NCI-H1048 (cell line): Measurements from ENCODE around the gene FRMD4A.
A peak's percentile ranks its signal among the peaks of the same experiment; 100 is the strongest.
"Not testable (repeated sequence)": the region's sequence is repeated elsewhere in the genome, so short reads cannot be mapped to it uniquely, and the experiment has no call there.

Source experiments
- DNase-seq: peaks from one replicate; lab custom pipeline; 2025; lab: John Stamatoyannopoulos, UW

Gene FRMD4A

DNA sequence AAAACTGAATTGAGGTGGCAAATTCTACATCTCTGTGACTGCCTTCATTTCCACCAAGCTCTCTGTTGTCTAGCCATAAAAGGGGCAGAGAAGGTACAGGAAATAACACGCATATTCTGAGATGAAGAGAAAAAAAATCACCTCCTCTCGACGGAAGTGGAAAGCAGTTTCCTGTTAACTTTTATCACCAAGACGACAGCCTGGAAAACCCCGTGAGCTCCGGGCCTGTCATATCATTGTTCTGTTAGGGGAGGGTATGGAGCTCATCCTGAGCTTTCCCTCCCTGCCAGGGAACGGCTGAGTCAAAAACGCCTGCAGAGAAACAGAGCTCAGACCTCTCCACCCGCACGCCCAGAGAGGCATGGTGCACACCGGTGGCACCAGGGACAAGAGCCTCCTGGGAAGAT is 543.7 kb downstream of the FRMD4A start:
- no peak for DNase-seq

DNA sequence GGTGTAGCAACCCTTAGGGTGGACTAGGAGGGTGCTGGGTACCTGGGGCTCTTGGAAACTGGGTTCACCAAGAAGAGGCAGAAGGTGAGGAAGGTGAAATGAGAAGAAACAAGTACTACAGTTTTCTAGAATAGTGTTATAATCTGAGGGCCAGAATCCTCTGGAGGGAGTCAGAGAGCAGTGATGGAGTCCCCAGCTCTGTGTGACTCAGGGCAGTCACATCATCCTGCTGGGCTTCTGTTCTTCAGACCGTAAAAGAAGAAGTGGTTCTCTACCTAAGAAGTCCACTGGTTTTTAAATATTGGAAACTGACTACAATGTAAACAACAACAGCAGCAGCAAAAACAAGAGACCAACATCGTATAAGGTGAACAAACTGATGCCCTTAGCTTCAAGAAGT is 546.7 kb downstream of the FRMD4A start:
- no peak for DNase-seq

DNA sequence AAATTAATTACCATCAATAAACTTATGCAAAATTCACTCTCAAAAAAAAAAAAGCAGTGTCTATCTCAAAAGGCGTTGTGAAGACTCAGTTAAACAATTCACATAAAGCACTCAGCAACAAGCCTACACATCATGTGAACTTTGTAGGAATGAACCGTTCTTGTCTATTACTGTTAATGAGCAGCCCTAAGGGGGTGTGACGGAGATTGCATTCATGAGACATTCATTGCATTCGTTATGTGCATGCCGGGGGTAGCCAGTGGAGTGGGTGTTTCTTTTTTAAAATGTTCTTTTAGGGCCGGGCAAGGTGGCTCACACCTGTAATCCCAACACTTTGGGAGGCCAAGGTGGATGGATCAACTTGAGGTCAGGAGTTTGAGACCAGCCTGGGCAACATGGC is 551.0 kb downstream of the FRMD4A start:
- DNase-seq, result no peak

DNA sequence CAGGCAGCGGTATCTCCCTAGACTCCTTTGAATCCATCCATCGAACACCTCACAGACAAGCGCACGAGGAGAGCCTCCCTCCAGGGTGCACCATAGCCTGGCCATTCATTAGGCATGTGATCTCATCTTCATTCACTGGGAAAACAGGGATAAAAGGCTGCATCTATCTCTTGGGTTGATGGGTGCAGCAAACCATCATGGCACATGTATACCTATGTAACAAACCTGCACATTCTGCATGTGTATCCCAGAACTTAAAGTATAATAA is 552.1 kb downstream of the FRMD4A start:
- not testable (repeated sequence) for DNase-seq

GRCh38 chr10:13776861-13777311 is 553.8 kb downstream of the FRMD4A start:
- no peak for DNase-seq

GRCh38 chr10:13775786-13776775 is 554.6 kb downstream of the FRMD4A start:
- no peak for DNase-seq

GRCh38 chr10:13774303-13774893 is 556.3 kb downstream of the FRMD4A start:
- no peak for DNase-seq

- DNase-seq, result no peak
These were observed 557.1 kb downstream of the FRMD4A start for GRCh38 chr10:13773496-13774170.

DNA sequence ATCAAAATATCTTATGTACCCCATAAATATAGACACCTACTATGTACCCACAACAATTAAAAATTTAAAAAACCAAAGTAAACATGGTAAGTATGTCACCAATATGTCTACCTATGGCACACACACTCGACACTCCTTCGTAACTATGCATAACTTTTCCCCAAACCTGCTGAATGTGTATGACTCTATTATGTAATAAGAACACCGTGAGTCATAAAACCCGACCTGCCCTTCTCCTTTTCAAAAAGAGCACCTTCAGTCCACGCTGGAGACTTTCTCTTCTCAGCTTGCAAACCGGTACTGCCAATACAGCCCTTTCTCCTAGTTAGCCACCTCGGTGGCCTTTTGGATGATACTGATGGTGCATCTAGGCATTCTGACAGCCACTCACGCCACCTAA is 557.7 kb downstream of the FRMD4A start:
- DNase-seq, result no peak

DNA sequence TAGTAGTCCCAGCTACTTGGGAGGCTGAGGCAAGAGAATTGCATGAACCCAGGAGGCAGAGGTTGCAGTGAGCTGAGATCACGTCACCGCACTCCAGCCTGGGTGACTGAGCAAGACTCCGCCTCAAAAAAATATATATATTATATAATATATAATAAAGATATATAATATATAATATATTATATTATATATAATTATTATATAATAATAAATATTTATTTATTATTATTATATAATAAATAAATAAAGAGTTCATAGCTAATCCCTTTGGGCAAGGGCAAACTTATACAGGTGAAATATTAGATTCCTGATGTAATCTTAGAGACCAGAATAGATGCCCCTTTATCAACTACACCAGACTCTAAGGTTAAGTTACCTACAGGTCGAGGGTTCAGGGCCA is 558.7 kb downstream of the FRMD4A start:
- DNase-seq, result no peak

GRCh38 chr10:13770760-13771493 is 559.8 kb downstream of the FRMD4A start:
- no peak for DNase-seq

DNA sequence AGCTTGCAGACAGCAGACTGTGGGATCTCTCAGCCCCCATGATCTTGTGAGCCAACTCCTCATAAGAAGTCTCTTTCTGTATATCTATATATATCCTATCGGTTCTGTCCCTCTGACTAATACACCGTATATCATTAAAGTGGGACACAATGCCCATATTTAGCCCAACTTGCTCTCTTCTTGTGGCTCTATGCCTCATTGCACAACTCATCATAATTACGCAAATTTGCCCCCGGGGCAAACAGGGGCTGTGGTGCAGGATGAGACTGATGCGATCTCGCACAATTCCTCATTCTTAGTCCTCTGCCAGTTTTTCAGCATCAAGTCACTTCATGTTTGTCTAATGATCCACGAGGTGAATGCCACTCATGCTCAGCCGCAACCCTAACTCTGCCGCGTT is 560.8 kb downstream of the FRMD4A start:
- DNase-seq, result peak; percentile 82

DNA sequence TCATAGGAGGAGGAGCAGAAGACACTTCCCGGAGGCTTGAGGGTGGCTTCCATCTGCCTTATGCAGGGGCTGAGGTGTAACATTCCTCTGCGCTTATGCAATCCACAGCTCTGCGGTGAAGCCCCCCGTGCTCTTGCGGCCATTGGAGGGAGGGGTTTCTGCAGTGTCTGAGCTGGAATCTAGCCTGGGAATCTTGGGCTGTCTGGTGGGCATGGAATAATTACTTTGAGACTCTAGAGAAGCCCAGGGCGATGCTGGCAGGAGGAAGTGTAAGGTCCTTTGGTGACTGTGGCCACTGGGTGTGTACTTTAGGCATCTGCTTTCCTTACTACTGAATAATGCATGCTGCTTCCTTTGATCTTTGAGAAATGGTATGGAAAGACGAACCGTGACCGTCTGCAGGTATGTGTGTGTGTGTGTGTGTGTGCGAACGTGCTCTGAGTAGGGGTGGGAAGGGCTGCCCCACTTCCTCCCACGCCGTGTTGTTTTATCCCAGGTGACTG is 563.0 kb downstream of the FRMD4A start:
- DNase-seq, result no peak

DNA sequence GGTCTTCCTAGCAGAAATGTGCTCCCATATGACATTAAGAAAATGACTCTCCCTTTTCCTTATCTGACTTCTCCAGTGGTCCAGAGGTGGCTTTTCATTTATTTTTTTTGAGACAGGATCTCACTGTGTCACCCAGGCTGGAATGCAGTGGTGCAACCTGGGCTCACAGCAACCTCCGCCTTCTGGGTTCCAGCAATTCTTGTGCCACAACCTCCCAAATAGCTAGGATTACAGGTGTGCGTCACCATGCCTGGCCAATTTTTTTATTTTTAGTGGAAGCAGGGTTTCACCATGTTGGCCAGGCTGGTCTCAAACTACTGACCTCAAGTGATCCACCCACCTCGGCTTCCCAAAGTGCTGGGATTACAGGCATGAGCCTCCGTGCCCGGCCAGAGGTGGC is 563.6 kb downstream of the FRMD4A start:
- DNase-seq, result not testable (repeated sequence)

DNA sequence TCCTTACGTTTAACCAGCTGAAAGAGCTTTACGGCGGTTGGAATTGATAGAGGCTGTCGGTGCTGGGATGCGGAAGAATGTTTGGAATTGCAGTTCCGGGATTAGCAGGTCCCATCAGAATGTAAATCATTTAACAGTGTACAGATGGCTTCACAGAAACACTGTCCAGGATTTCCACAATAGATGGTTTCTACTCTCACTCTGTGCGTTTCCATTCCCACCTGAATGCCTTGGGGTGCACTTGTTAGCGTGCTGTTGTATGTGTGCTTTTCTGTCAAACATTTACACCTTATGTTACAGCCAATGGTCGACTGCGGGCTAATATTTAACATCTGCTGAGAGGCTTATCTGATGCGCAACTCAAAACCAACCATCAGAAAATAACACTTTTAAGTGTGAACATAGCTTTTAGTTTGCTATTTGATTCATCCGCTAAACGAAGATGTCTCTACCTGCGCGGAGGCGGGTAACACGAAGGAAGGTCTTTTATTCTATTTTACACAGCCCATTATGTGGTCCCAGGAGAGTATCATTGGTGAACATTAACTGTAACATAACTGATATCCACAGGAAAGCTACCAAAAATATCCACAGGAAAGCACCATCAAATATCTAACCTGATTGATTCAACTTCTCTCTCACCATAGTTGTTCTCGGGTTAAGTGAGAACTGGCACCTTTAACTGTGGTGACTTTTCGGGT is 564.9 kb downstream of the FRMD4A start:
- peak; percentile 62 for DNase-seq

DNA sequence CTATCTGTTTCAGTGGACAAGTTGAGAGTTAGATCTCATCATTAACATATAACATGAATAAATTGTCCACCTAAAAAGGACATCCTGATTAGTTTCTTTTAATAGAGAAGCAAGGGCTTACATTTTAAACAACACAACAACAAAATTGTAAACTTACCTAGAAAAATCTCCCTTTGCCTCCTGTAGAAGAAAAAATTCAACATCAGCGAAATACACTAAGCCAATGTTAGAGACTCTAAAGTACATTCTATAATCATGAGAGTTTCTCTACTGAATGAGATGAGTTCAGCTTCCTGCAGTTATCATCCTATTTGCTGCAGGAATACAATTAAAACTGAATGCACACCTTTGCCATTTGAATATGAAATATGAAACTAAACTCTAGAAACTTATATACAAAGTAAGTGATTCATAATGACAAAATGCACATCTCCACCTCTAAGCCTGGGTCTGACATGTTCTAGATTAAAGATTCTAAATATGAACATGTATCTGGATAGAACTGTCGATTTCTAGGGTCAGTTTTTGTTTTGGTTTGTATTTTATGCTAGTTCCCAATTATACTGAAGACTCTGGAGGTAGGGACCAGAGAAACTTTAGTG is 569.1 kb downstream of the FRMD4A start:
- no peak for DNase-seq

DNA sequence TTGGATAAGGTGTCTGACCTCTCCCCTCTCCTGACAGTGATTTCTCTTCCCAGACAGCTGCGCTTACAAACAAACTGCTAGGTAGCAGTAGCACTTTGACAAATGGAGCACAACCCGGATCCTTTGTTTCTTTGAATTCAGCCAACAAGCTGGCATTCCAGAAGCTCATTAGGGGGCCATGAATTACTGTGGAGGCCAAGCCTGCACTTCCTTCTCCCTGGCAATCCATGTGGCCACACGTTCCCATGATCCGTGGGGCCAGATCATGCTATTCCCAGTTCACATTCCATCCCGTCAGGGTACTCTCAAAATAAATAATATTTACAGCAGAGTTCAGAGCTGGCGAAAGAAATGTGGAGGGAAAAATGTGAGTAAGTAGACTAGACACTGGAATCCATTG is 571.6 kb downstream of the FRMD4A start:
- no peak for DNase-seq

- DNase-seq, result no peak
These were observed 572.0 kb downstream of the FRMD4A start for GRCh38 chr10:13758756-13759155.

DNA sequence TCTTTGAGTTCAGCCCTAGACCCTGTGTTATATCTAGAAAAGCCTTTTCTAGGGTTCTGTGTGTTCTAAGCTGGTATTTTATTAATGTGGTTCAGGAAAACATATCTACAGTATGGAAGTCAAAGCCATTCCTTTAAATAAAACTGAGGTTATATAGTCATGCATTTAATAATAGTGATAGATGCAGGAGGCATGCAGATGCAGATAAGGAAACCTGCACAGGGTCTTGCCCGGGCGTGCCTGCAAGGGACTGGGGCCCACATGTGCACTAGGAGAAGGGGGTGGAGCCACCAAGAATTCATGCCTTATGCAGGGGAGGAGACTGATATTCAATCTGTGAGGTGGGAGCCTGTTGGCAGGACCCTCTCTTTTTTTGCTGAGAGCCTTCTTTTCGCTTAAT is 572.4 kb downstream of the FRMD4A start:
- no peak for DNase-seq

DNA sequence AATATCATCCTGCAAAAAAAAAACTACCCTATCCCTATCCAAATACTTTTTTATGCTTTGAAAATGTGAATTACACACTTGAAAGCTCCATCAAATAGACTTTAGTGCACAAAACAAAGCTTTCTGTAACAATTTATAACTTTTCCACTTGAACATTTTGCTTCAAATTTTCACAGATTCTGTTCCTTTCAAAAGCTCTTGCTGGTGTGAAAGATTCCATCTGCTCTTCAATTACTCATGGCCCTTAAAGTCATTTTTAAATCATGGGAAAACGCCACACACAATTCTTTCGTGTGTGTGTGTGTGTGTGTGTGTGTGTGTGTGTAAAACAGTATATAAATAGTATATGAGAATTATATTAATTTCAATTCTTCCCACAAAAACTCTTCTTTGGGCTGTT is 576.4 kb downstream of the FRMD4A start:
- no peak for DNase-seq

GRCh38 chr10:13751191-13751764 is 579.4 kb downstream of the FRMD4A start:
- no peak for DNase-seq
